Stimulated activated CD4-positive, alpha-beta T cell treated with anti-CD3 and anti-CD28 coated beads, Interleukin-15, amount 100 ng/mL, for 24 hours (primary cell): ENCODE measurements around the gene ANKUB1.

ENCODE experiments used
- DNase-seq: peaks from one replicate; pipeline ENCODE4 v3.0.0-alpha.2; 2020

Gene ANKUB1

DNA sequence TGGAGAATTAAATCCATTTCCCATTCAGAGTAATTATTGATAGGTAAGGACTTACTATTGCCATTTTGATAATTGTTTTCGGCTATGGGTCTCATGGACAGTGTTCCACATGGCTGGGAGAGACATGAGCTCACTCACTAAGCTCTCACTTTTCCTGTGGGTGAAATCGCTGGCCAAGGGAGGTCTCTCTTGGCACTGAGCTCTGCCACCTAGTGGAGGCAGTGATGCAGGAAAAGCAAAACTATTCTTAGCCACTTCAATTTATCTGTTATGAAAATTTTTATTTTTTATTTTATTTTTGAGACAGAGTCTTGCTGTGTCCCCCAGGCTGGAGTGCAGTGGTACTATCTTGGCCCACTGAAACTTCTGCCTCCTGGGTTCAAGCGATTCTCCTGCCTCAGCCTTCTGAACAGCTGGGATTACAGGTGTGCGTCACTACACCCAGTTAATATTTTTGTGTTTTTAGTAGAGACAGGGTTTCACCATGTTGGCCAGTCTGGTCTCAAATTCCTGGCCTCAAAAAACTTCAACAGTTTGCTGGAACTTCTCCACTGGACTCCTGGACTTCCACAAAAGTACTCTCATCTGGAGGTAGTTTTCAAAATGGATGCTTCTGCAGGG, 16.0 kb upstream of the ANKUB1 start:
- DNase-seq, result peak; percentile 68

DNA sequence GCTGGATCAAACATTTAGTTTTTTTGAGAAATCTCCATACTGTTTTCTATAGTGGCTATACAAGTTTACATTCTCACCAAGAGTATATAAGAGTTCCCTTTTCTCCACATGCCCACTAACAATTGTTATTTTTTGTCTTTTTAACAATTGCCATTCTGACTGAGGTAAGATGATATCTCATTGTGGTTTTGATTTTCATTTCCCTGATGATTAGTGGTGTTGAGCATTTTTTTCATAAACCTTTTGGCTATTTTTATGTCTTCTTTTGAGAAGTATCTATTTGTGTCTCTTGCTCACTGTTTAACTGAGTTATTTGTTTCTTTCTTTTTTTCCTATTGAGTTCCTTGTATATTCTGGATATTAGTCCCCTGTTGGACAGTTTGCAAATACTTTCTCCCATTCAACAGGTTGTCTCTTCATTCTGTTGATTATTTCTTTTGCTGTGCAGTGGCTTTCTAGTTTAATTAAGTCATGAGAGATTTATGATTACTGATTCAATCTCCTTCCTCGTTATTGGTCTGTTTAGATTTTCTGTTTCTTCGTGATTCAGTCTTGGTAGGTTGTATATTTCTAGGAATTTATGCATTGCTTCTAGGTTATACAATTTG, 13.9 kb upstream of the ANKUB1 start:
- DNase-seq, result no peak

DNA sequence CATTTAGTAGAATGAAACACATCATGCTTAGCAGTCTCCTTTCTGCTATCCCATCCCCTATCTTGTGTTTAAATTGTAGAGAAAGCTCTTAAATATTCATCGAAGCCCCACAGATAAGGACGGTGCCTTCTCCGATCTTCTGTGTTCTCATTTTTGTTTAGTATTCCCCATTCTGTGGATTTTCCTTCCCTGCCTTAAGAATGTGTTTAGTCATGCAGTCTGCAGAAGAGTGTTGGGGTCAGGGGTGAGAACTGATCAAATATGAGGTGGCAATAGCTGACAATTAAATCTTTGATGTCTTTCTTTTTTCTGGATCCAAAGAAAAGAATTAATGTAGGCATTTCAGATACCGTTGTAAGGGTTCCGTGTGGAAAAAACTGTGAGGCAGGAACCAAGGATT, 9.3 kb upstream of the ANKUB1 start:
- DNase-seq, result no peak

DNA sequence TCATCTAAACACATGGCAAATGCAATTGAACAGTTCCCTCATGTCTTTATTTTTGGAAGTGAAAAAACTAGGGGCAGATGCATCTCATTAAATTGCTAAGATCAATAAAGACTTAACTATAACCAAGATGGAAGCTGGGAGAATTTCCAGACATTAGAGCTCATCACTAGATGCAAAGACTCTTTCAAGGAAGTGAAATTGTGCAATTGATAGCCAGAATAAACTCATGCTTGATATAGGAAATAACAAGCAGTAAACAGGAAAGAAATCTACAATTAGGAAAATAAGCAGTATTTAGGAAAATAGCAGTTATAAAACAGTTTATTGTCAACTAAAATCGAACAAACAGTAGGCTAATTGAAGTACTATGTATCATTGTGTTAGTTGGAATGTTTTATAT, 8.8 kb upstream of the ANKUB1 start:
- DNase-seq, result no peak

DNA sequence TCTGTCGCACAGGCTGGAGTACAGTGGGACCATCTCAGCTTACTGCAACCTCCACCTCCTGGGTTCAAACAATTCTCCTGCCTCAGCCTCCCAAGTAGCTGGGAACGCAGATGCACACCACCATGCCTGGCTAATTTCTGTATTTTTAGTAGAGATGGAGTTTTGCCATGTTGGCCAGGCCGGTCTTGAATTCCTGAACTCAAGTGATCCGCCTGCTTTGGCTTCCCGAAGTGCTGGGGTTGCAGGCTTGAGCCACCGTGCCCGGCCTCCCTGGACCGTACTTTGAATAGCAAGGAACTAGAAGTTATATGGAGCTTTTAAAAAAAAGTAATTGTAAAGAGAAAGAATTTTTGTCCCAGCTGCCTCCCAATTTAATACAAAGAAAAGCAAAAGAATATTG, 8.3 kb upstream of the ANKUB1 start:
- DNase-seq, result no peak

DNA sequence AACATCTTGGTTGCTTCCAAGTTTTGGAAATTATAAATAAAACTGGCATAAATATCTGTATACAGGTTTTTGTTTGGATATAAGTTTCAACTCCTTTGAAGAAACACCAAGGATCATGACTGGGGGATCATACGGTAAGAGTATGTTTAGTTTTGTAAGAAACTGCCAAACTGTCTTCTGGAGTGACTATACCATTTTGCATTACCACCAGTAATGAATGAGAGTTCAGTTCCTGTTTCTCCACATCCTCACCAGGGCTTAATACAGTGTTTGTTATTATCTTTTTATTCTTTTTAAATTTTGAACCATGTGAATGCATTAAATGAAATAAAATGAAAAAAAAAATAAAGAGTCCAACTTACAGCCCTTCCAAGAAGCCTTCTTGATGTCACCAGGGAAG, 3.7 kb upstream of the ANKUB1 start:
- no peak for DNase-seq

DNA sequence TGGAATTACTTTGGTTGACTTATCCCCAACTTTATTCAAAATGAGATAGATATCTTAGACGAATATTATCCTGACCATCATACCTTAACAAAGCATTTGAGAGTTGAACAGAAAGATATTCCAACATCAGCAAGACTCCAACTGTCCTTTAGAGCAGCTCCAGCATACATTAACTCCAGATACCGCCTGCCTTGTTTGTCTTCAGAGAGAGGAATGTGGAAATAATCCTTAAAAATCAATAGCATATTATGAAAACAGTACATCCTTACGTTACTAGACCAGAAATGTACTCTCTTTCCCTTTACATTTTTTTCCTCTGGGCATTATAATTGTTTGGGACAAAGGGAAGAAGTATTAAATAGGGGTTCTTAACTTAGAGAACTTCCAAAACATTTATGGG, 1.7 kb downstream of the ANKUB1 start:
- DNase-seq, result no peak

DNA sequence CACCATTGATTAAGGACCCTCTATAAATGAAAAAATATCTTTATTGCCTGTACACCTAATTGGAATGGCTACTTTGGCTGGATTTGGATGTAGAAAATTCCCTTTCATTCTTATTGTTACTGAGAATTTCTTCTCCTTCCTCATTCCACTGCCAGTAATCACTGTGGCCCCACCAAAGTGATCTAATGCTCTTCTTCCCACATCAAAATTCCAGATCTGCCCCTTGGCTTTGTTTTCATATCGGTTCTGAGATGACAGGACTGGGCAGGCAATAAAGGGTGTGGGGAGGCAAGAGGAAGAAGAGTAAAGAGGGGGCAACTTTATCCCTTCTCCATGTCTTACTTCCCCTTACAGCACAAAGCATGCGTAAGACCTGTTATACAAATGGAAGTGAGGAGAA, 2.1 kb downstream of the ANKUB1 start:
- DNase-seq, result no peak

DNA sequence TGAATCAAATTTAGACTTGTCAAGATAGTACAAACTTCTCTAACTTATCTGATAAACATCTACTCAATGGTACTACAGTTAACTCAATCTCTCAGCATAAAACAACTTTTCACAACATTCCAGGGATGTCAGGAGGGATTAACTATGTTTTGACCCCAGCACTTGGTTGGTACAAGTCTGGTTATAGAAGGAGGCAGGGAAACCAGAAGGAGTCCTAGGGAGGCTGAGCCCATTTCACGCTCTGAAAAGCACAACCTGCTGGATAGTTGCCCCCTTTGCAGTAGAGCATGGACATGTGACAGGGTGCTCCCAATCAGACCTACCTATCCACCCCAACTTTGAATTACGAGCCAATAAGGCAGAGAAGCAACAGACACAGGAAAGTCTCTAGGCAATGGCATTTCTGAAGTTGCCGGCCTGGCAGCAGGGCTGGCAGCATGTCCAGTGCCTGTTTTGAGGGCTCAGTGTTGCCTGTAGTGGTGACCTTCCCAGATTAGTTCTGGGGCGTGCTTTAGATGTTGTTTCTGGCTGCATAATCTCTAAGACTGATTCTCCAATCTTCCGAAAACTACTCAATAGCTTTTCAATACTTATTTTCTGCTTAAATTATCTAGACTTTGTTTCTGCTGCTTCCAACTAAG, 8.2 kb downstream of the ANKUB1 start:
- no peak for DNase-seq

DNA sequence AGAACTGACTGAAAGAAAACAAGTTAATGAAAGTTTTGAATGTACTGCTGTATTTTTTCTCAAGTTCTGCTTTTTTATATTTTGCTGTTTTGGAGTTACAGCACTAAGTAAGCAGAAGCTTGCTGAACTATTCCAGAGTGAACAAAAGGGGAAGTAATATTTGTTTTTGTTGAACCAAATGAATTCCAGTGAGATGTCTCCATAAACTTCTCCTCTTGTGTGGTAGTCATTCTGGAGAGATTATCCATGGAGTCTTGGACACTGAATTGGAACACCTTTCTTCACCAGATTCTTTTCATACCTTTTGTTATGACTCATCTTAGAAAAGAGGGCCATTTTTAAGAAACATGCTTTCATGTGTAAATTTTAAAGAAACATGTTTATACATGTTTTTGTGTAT, 8.8 kb downstream of the ANKUB1 start:
- DNase-seq, result no peak

DNA sequence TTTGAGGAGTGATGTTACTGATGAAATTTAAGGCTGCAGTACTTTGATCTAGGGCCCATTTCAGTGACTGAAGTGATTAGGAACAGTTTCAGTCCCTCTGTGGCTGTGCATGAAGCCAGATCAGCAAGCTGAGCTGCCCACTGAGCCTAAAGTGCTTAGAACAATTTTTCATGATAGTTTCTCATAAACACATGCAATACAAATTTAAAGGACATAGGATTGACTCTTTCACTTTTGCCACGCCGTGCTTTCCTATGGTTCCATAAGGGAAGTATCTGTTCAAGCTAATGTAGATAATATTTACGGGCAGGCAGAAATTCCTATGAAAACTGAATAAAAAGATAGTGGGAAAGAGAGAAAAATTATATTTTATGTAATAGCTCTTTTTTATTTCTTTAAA, 10.6 kb downstream of the ANKUB1 start:
- no peak for DNase-seq

DNA sequence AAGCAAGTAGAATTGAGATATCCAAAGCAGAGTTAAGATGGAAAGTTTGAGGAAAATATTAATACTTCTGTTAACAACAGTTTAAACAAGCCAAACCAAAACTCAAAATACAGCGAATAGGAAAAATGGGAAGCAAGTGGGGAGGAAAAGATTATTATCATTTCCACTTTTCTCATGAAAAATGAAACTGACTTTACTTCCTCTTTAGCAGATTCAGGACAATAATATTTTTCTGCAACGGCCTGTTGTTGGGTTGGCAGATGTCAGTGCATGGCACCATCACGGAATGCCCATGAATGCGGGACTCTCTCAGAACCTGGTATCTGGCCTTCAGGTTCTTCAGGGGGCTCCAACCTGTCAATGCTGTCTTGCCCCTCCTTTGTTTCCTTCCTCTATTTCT, 11.1 kb downstream of the ANKUB1 start:
- DNase-seq, result no peak

DNA sequence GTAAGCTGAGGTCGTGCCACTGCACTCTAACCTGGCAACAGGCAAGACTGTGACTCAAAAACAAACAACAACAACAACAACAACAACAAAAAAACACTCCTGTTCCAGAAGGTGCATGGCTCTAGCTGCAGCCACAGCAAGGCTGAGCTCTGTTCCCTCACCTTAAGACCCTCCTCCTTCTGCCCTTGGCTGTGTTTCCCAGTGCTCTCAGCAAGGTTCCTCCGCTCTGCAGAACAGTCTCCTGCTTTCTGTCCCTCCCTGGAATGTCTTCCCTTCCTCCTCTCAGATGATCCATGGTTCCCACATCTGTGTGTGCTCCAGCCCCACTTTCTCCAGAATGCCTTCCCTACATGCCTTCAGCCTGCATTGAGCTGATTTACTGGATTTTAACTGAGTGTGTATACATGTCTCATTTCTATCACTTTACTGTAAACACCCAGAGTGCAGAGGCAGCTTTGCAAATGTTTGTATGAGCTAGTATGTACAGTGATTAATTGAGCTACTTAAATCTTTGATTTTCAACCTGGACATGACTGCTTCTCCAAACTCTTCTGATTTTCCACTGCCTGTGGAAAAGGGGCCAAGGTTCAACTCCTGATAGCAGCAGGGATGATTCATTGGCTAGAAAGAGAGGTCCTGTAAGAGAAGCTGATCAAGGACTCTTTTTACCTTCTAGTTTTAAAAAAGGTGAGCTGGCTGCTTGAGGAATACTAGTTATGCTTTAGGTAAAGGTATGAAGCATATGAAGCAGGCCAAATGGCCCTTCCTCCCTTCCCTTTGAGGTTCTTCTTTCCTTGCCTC, 14.7 kb downstream of the ANKUB1 start:
- DNase-seq, result no peak

DNA sequence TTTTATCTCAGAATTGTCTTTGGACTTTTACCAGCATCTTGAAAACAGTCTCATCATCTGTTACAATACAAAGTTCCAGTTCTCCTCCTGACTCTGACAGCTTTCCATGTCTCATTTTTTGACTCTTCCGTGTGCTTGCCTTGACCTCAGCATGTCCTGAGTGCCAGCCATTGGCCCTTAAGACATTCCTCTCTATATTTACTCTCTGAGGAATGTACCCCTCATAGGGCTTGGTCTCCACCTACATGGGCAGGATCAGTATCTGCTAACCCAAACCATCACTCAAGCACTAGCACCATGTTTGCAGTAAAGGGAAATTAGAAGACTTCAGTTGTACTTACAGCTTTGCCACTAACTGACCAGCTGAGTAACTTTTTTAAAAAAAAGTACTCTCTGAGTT, 16.2 kb downstream of the ANKUB1 start:
- no peak for DNase-seq

DNA sequence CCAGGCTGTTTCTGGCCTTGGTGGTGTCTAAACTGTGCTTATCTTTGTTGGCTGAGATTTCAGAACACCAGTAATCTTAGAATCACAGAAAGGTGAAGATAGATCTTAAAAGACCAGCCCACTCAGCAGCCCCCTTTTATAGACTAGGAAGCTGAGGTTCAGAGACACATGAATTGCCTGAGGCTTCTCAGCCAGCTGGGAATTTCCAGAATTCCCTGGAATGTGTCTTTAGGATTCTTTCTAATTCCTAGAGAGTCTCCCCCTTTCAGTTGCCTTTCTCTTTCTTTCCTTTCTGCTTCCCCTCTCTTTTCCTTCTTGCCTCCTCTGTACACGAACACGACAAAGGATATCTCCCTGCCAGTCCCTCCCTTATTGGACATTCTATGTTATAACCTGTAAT, 19.5 kb downstream of the ANKUB1 start:
- DNase-seq, result no peak

DNA sequence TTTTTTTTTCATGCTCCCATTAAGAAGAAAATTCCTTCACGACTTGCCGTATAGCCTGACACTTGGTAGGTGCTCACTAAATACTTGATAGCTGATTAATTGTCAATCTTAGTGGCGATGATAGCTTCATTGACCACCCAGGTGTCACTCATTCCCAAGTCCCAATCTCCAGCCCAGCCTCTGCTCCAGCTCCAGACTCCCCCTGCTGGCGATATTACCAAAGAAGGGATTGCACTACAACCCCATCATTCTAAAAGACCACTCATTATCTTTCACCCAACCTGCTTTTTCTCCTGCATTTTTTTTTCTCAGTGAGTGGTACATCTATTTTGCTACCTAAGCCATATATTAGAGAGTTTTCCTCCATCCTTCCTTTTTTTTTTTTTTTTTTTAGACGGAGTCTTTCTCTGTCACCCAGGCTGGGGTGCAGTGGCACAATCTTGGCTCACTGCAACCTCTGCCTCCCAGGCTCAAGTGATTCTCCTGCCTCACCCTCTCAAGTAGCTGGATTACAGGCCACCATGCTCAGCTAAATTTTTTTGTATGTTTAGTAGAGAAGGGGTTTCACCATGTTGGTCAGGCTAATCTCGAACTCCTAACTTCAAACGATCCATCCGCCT, 20.6 kb downstream of the ANKUB1 start:
- DNase-seq, result peak; percentile 53

DNA sequence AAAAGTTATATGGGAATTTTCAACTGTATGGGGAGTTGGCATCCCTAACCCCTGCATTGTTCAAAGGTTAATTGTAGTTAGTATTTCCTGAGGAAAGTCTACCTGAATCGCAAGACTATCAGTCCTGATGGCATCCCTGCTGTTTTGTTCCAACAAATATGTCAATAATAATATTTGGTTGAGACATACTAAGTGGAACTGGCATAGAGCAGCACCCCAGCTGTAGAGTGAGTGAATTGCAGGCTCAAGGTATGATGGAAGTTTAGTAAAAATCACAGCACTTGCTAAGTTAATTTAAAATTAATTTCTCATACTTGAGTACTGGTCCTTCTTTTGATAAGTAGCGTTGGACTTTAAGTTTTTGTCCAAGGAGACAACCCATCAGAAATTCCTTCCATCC, 22.1 kb downstream of the ANKUB1 start:
- no peak for DNase-seq

DNA sequence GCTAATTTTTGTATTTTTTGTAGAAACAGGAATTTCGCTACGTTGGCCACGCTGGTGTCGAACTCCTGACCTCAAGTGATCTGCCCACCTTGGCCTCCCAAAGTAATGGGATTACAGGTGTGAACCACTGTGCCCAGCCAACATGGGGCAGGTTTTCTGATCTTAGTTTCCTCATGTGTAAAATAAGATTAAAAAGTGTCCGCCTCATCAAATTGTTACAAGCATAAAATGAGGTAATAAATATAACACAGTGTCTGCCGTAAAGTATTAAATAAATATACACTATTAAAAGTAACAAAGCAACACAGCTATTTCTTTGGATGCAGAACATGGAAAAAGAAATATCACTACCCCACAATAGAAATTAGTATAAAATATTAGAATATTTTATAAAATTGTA, 23.6 kb downstream of the ANKUB1 start:
- no peak for DNase-seq

DNA sequence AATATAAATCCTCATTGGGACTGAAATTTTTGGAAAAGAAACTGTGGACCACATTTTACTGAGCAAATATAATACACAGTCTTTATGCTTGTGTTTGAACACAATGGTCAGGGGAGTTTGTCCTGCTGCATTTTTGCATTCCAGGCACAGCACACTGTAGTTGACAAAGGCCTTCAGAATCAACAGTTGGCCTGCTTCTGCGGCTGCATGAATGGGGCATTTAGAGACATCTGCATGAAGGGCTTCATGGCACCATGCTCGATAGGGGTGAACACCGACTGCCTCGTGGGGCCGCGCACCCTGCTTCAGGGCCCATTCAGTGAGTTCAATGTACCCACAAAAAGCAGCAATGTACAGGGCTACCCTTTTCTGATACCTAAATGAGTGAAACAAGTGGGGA, 24.6 kb downstream of the ANKUB1 start:
- DNase-seq, result no peak

DNA sequence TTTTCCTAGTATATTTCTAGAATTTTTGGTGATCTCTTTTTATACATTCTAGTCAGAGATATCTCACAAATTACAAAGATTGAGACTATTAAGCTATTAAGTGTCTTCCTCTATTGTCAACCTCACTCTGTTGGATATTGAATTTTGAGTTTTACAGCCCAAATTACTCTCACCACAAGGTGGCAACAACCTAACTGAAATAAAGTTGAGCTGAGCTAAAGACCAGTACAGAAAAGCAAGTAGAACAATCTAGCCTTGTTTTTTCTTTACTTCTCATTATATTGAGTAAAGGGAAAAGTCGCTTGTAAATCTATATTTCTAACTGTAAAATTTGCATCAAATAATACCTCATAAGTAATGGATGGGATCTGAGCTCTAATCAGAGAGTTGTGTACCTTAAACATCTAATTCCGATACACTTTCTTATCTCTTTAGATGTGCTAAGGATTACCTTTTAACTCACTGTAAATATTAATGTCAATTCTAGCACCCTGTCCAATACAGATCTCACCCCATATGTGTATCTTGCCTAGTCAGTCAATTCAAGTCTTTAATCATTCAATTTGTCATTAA, 26.5 kb downstream of the ANKUB1 start:
- DNase-seq, result no peak

DNA sequence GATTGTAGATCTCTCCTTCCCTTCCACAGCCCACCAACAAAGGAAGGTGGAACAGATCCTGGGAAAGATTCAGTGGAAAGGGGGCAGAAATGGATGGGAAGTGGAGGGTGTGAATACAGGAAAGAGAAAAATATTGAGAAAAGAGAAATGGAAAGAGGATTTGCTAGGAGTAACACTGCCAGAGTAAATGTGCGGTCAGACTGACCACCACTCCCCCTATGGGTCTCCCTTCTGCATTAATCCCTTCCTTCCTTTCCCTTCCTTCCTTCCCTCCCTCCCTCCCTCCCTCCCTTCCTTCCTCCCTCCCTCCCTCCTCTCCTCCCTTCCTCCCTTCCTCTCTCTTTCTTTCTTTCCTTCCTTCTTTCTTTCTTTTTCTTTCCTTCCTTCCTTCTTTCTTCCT, 28.1 kb downstream of the ANKUB1 start:
- DNase-seq, result no peak

DNA sequence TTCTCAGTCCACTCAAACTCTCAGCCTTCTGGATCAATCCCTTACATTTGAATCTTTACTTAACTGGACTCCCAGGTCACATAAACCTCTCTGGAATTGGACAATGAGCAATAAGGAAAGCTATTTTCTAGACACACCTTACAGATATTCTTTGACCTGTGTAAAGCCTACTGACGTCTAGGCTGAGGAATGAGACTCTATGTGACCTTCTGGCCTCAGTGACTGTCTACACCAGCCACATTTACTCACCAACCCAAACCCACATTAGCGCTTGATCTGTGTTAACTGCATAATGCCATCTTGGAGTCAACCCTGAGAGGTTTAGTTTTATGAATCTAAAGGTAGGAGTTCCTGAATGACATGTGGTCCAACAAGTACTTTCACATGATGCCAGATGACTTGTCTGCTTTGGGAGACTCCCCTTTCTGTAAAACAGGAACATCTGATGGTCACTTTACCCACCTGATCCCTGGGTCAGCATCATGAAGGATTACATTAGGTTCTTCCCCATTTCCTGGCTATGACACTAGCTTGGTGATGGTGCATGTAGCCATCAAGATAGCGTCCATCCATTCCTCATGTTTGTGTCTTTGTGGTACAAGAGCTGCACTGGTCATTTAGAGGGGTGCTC, 28.7 kb downstream of the ANKUB1 start:
- DNase-seq, result no peak

DNA sequence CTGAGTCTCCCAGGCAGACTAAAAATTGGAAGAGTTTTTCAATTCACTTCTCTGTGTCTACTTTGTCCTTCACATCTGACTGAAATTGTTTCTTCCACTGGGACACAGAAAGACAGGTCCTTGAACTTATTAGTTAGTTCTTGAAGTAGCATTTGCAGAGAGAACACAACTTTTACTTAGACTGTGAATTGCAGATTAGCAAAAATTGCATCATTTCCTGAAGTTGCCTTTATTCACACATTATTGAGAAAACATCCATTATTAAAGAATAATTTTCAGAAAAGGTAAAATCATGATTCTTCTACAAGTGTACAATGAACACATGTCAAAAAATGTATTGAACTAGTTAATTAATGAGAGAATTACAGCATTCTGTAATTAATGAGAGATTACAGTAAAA, 38.6 kb downstream of the ANKUB1 start:
- no peak for DNase-seq
